T1000 (cell line): Measurements from ENCODE around the gene RPL4.

Experiments
- DNase-seq: peaks from one replicate; lab custom pipeline; 2025; ENCODE audit warnings: mixed read lengths; lab: John Stamatoyannopoulos, UW

Gene RPL4

GRCh38 chr15:66454143-66454542 lies 50.5 kb downstream of the RPL4 start:
- no peak for DNase-seq

GRCh38 chr15:66452971-66453580 lies 51.6 kb downstream of the RPL4 start:
- DNase-seq = no peak

DNA sequence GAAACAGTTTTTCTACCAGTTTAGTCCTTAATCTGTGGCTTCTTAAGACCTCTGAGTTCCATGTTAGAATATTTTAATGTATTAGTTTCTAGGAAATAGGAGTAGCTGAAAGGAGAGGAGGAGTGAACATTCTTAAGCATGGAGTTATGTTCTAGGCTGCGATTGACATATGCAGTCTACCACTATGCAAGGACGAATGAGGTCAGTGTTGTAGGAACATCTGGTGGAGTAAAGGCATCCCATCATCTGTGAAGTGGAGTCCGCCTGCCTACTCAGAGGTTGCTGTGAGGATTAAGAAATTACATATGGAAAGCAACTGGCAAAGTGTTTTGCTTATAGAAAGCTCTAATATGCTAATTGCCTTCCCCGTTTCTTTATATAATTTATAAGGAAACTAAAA lies 52.2 kb downstream of the RPL4 start:
- no peak for DNase-seq
